Fibroblast of lung (primary cell): Measurements from ENCODE around the gene IRF4. TPM values are rescaled to one million over a fixed set of nuclear protein-coding genes. Genes with fewer than 3 reads are reported as not detected.

ENCODE experiments used
- DNase-seq, 2 donors: peaks; one replicate each; pipeline versions ENCODE4 v3.0.0 to v3.0.0-alpha.2; 2010; ENCODE audit warnings: low read depth in 2 of 2
- H2AFZ ChIP-seq: 2 replicates; pipeline ENCODE4 v1.5.1; 2012; ENCODE audit warnings: low read length, control low read depth, inconsistent platforms
- H3K27ac ChIP-seq: 2 replicates; pipeline ENCODE4 v1.5.1; 2011; ENCODE audit warnings: low read length, control low read depth; ENCODE audit not compliant: insufficient read depth
- H3K27me3 ChIP-seq: 2 replicates; pipeline ENCODE4 v1.5.1; 2011; ENCODE audit warnings: mild to moderate bottlenecking, low read length; ENCODE audit not compliant: control insufficient read depth, insufficient read depth
- H3K36me3 ChIP-seq: 2 replicates; pipeline ENCODE4 v1.5.1; 2011; ENCODE audit warnings: low read length; ENCODE audit not compliant: control insufficient read depth, insufficient read depth
- H3K4me1 ChIP-seq: 2 replicates; pipeline ENCODE4 v1.5.1; 2011; ENCODE audit warnings: low read length; ENCODE audit not compliant: control insufficient read depth, insufficient read depth; ENCODE audit errors: extremely low read depth
- H3K4me2 ChIP-seq: 2 replicates; pipeline ENCODE4 v1.5.1; 2011; ENCODE audit warnings: low read length, control low read depth; ENCODE audit not compliant: insufficient read depth; ENCODE audit errors: extremely low read depth
- H3K4me3 ChIP-seq, 4 experiments: fragments of 200-600 bp in 1 of 4; sonication (generic) in 1 of 4; replicated peaks in 1 of 4; 2 replicates each; pipeline ENCODE4 v1.5.1; 2011 to 2016; ENCODE audit warnings: low read length in 4 of 4, low read depth in 3 of 4, mild to moderate bottlenecking in 3 of 4, control low read depth in 2 of 4, inconsistent platforms in 1 of 4, mixed read lengths in 1 of 4; ENCODE audit not compliant: insufficient read depth in 1 of 4; ENCODE audit errors: control extremely low read depth in 1 of 4
- H3K79me2 ChIP-seq: 2 replicates; pipeline ENCODE4 v1.5.1; 2012; ENCODE audit warnings: mild to moderate bottlenecking, low read length, inconsistent platforms; ENCODE audit not compliant: control insufficient read depth, insufficient read depth
- H3K9ac ChIP-seq: 2 replicates; pipeline ENCODE4 v1.5.1; 2011; ENCODE audit warnings: mild to moderate bottlenecking, low read length, control low read depth; ENCODE audit not compliant: insufficient read depth
- H3K9me3 ChIP-seq: 2 replicates; pipeline ENCODE4 v1.5.1; 2012; ENCODE audit warnings: low read depth, low read length; ENCODE audit not compliant: control insufficient read depth, insufficient read depth
- H4K20me1 ChIP-seq: 2 replicates; pipeline ENCODE4 v1.5.1; 2011; ENCODE audit warnings: low read length; ENCODE audit not compliant: control insufficient read depth, insufficient read depth; ENCODE audit errors: extremely low read depth
- CTCF ChIP-seq, 2 donors: IDR thresholded peaks in 1 of 2; conservative IDR thresholded peaks in 1 of 2; 1 replicate in 1 of 2; 2 replicates in 1 of 2; pipeline ENCODE4 v1.5.1; 2011 to 2012; ENCODE audit warnings: low read length in 2 of 2, control low read depth in 1 of 2, inconsistent platforms in 1 of 2, low read depth in 1 of 2, mild to moderate bottlenecking in 1 of 2
- EZH2 ChIP-seq: IDR thresholded peaks from 2 replicates; pipeline ENCODE4 v1.5.1; 2012; ENCODE audit warnings: low read length, control low read depth, mild to moderate bottlenecking; ENCODE audit errors: missing control alignments
- polyA plus RNA-seq, 2 donors: library from polyadenylated mRNA; depleted of rRNA in 1 of 2; stranded (reverse) in 1 of 2; unstranded in 1 of 2; fragments of >200 nt; gene quantifications; 2 replicates each; pipeline ENCODE4 v1.2.1, GENCODE V29; 2011 to 2012; ENCODE audit warnings: missing spikeins in 1 of 2
- total RNA-seq: library from RNA; depleted of rRNA; stranded (reverse); fragments of >200 nt; gene quantifications from 2 replicates; pipeline ENCODE4 v1.2.1, GENCODE V29; 2014

Gene IRF4
- total and polyA plus RNA-seq, 2 donors (not counting 1 experiment from before 2014, with no cell fraction given), result under 0.01 to 0.01 TPM

GRCh38 chr6:352474-352873 lies 39.1 kb upstream of the IRF4 start:
- no peaks in the 10 kb centered on the region for H3K9me3 ChIP-seq

GRCh38 chr6:352896-353470 lies 38.6 kb upstream of the IRF4 start:
- H3K9me3 ChIP-seq, result no peaks in the 10 kb centered on the region
- no peaks in the 10 kb centered on the region for H3K79me2 ChIP-seq
- H3K4me2 ChIP-seq, result no peak overlapping the region
- H2AFZ ChIP-seq, result no peak overlapping the region
- no peaks in the 10 kb centered on the region for H3K27me3 ChIP-seq
- TF ChIP-seq CTCF (conservative IDR thresholded peaks at IDR 0.05 in 1 of 2, IDR thresholded peaks at IDR 0.05 in 1 of 2; ENCODE audit: low read depth in 1 of 2, low read length in 2 of 2), result no peak
- no peak for TF ChIP-seq EZH2
- H3K27ac ChIP-seq, result no peak overlapping the region
- DNase-seq, result no peak
- H3K9ac ChIP-seq, result no peak overlapping the region
- H3K36me3 ChIP-seq, result no peaks in the 10 kb centered on the region
- H3K4me1 ChIP-seq, result no peaks in the 10 kb centered on the region
- no peaks in the 10 kb centered on the region for H4K20me1 ChIP-seq
- H3K4me3 ChIP-seq, result no peak overlapping the region

More at GRCh38 chr6:352474-352873, 39.1 kb upstream of the IRF4 start:
- Histone ChIP-seq H3K36me3 (no peaks in the 10 kb centered on the region), H3K79me2 (no peaks in the 10 kb centered on the region), H3K4me2 (no peak overlapping the region), H3K27me3 (no peaks in the 10 kb centered on the region), H3K4me1 (no peaks in the 10 kb centered on the region), H3K9ac (no peak overlapping the region), H4K20me1 (no peaks in the 10 kb centered on the region), H2AFZ (no peak overlapping the region), H3K27ac (no peak overlapping the region), H3K4me3 (no peak overlapping the region)
- DNase-seq, result no peak
- TF ChIP-seq CTCF (conservative IDR thresholded peaks at IDR 0.05 in 1 of 2, IDR thresholded peaks at IDR 0.05 in 1 of 2; ENCODE audit: low read depth in 1 of 2, low read length in 2 of 2) (no peak), EZH2 (no peak)

- Histone ChIP-seq H2AFZ (no peak overlapping the region), H3K36me3 (no peaks in the 10 kb centered on the region), H3K4me3 (no peak overlapping the region), H3K9me3 (no peaks in the 10 kb centered on the region), H3K9ac (no peak overlapping the region), H3K4me2 (no peak overlapping the region), H3K79me2 (no peaks in the 10 kb centered on the region), H3K27ac (no peak overlapping the region), H3K4me1 (no peaks in the 10 kb centered on the region), H3K27me3 (no peaks in the 10 kb centered on the region), H4K20me1 (no peaks in the 10 kb centered on the region)
- DNase-seq, result no peak
- TF ChIP-seq CTCF (conservative IDR thresholded peaks at IDR 0.05 in 1 of 2, IDR thresholded peaks at IDR 0.05 in 1 of 2; ENCODE audit: low read depth in 1 of 2, low read length in 2 of 2) (no peak), EZH2 (no peak)
Observed at GRCh38 chr6:353642-354614, 37.6 kb upstream of the IRF4 start.
